Mesodermal cell (in vitro differentiated cells): ENCODE measurements around the gene ZNF276.
"Not testable (repeated sequence)": the region's sequence is repeated elsewhere in the genome, so short reads cannot be mapped to it uniquely, and the experiment has no call there.

Experiments used
- H3K27ac ChIP-seq: 2 replicates; pipeline ENCODE4 v1.7.0; 2013; ENCODE audit warnings: mild to moderate bottlenecking, low read depth, low read length, moderate library complexity; ENCODE audit not compliant: severe bottlenecking
- H3K36me3 ChIP-seq: 2 replicates; pipeline ENCODE4 v1.7.1; 2013; ENCODE audit warnings: mild to moderate bottlenecking, low read length, moderate library complexity; ENCODE audit not compliant: control insufficient read depth, insufficient read depth
- H3K4me1 ChIP-seq: one replicate; pipeline ENCODE4 v1.7.1; 2013; ENCODE audit warnings: mild to moderate bottlenecking, low read length; ENCODE audit not compliant: insufficient read depth, control insufficient read depth, poor library complexity, severe bottlenecking
- H3K4me3 ChIP-seq: 2 replicates; pipeline ENCODE4 v1.7.0; 2013; ENCODE audit warnings: low read length, control low read depth, mild to moderate bottlenecking; ENCODE audit not compliant: insufficient read depth, poor library complexity, severe bottlenecking; ENCODE audit errors: extremely low read depth
- H3K9me3 ChIP-seq: 2 replicates; pipeline ENCODE4 v1.7.1; 2013; ENCODE audit warnings: mild to moderate bottlenecking, low read length, moderate library complexity; ENCODE audit not compliant: control insufficient read depth
- WGBS, 2 experiments: methylation state at CpG; one replicate each; pipeline ENCODE4 v1.1.5; 2013; ENCODE audit warnings: missing lambda C conversion rate in 2 of 2; ENCODE audit not compliant: insufficient coverage in 2 of 2; 5-methylcytosine and 5-hydroxymethylcytosine counted together

Gene ZNF276

DNA sequence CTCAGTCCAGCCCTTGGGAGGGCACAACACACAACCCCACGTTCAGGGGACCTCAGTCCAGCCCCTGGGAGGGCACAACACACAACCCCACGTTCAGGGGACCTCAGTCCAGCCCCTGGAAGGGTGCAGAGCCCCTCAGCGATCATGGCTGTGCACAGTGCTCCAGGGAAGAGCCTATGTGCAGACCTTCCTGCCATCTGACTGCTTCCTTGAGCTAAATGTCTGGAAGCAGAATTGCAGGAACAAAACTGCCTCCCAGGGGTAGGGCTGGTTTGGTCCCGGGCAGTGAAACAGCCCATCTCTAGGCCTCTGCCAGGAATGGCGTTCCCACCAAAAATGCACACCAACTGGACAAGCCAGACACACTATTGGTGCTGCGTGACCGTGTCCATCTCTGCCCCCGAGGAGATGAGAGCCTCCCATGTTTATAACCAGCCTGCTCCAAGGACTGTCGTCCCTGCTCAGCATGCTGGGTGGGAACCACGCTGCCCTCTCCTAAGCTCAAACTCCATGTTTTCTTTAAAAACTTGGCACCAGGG, 44.0 kb downstream of the ZNF276 start:
- no peak overlapping the region for H3K27ac ChIP-seq
- H3K9me3 ChIP-seq = no peaks in the 10 kb centered on the region
- H3K36me3 ChIP-seq = peaks cover 92% of the 10 kb centered on the region
- H3K4me1 ChIP-seq = no peaks in the 10 kb centered on the region
- WGBS, 2 experiments = 93 to 97% methylated on average over 10 of the region's 10 CpGs
- no peak overlapping the region for H3K4me3 ChIP-seq

DNA sequence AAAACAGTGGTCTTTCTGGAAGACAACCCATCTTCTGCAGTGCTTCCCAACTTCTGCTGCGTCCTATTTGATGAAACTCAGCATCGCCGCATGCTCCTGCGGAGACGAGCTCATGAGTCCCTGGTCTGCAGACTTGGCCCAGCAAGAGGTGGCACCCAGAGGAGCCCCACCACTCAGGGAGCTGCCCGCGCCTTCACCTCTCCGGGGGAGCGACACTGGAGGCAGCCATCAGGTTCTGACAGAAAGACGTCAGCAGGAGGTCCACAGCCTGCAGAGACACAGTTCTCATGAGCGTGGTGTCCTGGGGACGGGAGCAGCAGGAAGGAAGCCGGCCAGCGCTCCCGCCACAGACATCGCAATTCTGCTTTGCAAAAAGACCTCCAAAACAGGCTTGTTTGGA, 49.0 kb downstream of the ZNF276 start:
- 96% methylated on average over 16 of the region's 16 CpGs for WGBS, 2 experiments
- peaks cover 92% of the 10 kb centered on the region for H3K36me3 ChIP-seq

DNA sequence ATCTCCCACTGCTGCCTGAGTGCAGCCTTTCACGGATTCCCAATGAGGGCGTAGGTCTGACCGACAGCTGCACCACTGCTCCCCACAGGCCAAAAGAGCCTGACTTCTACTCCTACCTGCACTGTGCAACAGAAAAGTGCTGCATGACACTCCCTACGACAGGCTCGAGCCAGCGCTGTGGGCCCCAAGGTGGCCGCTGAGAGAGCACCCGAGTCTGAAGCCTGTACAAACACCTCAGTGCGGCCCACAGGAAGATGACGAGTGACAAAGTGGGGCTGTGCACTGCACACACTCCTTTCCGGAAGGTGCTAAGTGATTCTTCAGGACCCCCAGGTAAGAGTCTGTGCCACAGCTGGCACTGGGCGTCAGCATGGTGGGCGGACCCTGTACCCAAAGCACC, 53.9 kb downstream of the ZNF276 start:
- WGBS, 2 experiments = 95 to 99% methylated on average over 11 to 13 of the region's 13 CpGs

More for the DNA sequence above, 49.0 kb downstream of the ZNF276 start:
- Histone ChIP-seq H3K4me3 (no peak overlapping the region), H3K27ac (no peak overlapping the region), H3K4me1 (no peaks in the 10 kb centered on the region), H3K9me3 (no peaks in the 10 kb centered on the region)

DNA sequence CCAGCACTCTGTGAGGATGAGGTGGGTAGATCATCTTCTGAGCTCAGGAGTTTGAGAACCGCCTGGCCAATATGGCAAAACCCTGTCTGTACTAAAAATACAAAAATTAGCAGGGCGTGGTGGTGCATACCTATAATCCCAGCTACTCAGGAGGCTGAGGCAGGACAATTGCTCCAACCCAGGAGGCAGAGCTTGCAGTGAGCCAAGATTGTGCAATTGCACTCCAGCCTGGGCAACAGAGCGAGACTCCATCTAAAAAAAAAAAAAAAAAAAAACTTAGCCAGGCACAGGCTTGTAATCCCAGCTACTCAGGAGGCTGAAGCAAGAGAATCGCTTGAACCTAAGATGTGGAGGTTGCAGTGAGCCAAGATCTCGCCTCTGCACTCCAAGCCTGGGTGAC, 56.9 kb downstream of the ZNF276 start:
- H3K4me1 ChIP-seq, H3K27ac ChIP-seq, H3K9me3 ChIP-seq, H3K4me3 ChIP-seq: not testable (repeated sequence)
- 100% methylated on average over 2 of the region's 5 CpGs for WGBS, 2 experiments
- peaks cover 85% of the 10 kb centered on the region for H3K36me3 ChIP-seq

More for the DNA sequence above, 53.9 kb downstream of the ZNF276 start:
- Histone ChIP-seq H3K36me3 (peaks cover 88% of the 10 kb centered on the region), H3K9me3 (no peaks in the 10 kb centered on the region), H3K4me3 (no peak overlapping the region), H3K4me1 (no peaks in the 10 kb centered on the region), H3K27ac (no peak overlapping the region)

GRCh38 chr16:89779231-89779908, 58.0 kb downstream of the ZNF276 start:
- H3K9me3 ChIP-seq = no peaks in the 10 kb centered on the region
- WGBS, 2 experiments = 94 to 99% methylated on average over 9 to 13 of the region's 13 CpGs
- peaks cover 84% of the 10 kb centered on the region for H3K36me3 ChIP-seq
- no peaks in the 10 kb centered on the region for H3K4me1 ChIP-seq
- H3K27ac ChIP-seq = no peak overlapping the region
- H3K4me3 ChIP-seq = no peak overlapping the region

DNA sequence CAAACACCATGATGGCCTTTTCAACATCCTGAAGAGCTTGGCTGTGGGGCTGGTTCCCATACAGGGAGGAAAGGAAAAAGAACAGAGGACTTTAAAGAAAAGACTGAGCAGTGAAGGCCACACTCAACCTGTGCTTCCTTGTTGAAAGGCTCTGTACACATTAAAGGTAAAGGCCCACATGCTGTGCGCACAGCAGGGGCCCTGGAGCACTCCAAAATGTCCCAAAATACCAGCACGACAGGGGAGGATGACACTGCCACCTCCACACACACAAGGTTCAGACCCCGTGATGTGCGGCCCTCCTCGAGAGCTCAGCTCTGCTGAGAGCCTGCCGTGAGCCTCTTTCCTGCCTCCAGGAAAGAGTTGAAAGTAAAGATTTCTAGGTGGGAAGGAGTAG, 58.6 kb downstream of the ZNF276 start:
- 80% methylated on average over 2 of the region's 6 CpGs; no CpG with 5 or more reads in 1 of the 2 experiments for WGBS, 2 experiments
- H3K36me3 ChIP-seq = peaks cover 86% of the 10 kb centered on the region
- no peaks in the 10 kb centered on the region for H3K9me3 ChIP-seq
- H3K27ac ChIP-seq = no peak overlapping the region
- no peaks in the 10 kb centered on the region for H3K4me1 ChIP-seq
- no peak overlapping the region for H3K4me3 ChIP-seq

DNA sequence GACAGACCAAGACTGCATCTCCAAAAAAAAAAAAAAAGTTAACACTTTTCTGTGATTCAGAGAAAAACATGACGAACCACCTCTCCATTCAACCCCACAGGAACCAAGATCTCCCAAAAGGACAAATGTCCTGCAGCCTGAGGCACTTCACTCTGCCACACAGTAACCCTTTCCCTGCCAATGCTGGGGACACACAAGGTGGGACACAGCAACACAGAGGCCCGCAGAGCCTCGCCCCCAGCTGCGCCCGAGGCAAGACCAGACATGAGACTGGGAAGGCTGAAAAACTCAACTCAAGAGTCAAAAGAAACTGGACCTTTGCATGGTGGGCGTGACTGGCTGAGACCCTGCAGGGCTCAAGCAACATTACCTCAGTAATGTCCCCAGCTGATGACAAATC, 61.2 kb downstream of the ZNF276 start:
- 96 to 100% methylated on average over 5 to 6 of the region's 6 CpGs for WGBS, 2 experiments
- Histone ChIP-seq H3K36me3 (peaks cover 86% of the 10 kb centered on the region), H3K4me3 (no peak overlapping the region), H3K27ac (no peak overlapping the region), H3K9me3 (no peaks in the 10 kb centered on the region), H3K4me1 (no peaks in the 10 kb centered on the region)

- H3K4me1 ChIP-seq, H3K27ac ChIP-seq, H3K4me3 ChIP-seq, H3K9me3 ChIP-seq: not testable (repeated sequence)
- H3K36me3 ChIP-seq = peaks cover 86% of the 10 kb centered on the region
- 83 to 98% methylated on average over 3 to 5 of the region's 6 CpGs for WGBS, 2 experiments
Measured at GRCh38 chr16:89783952-89784351, 62.6 kb downstream of the ZNF276 start.

GRCh38 chr16:89784406-89784805, 63.1 kb downstream of the ZNF276 start:
- H3K36me3 ChIP-seq = peaks cover 86% of the 10 kb centered on the region
- H3K4me1 ChIP-seq = no peaks in the 10 kb centered on the region
- no peak overlapping the region for H3K27ac ChIP-seq
- H3K4me3 ChIP-seq = no peak overlapping the region
- H3K9me3 ChIP-seq = no peaks in the 10 kb centered on the region
- WGBS, 2 experiments = 92 to 100% methylated on average over 4 to 7 of the region's 7 CpGs

GRCh38 chr16:89785523-89786155, 64.3 kb downstream of the ZNF276 start:
- Histone ChIP-seq H3K27ac (no peak overlapping the region), H3K36me3 (peaks cover 85% of the 10 kb centered on the region), H3K9me3 (no peaks in the 10 kb centered on the region), H3K4me1 (no peaks in the 10 kb centered on the region), H3K4me3 (no peak overlapping the region)
- WGBS, 2 experiments = 94 to 96% methylated on average over 9 of the region's 11 CpGs
